ENCODE measurements around the gene TLL2. TPM values are rescaled to one million over a fixed set of nuclear protein-coding genes. Genes with fewer than 3 reads are reported as not detected.

TLL2 gene
- total and polyA plus RNA-seq, 3 experiments from 2014 or later = 0.09 TPM; not detected in 2

DNA sequence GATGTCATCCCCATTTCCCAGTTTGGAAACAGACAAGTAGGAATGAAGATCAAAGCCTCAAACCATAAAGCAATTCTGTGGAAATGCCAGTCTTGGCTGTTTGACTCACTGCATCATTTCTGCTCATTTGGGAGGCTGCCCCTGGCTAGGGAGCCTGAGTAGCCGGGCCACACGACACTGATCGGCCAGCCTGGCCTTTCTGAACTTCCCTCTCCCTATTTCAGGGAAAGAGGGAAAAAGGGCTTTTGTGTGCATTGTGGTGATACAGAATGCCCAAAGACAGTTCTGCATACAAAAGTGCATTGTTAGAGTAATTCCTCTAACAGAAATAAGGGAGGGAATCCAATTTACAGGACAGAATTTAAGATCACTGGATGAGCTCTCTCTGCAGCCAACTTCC lies 113.3 kb downstream of the TLL2 start:
- no peak for DNase-seq
- H3K4me3 ChIP-seq (ENCODE audit: low read length) = no peak overlapping the region
- no peak overlapping the region for H3K27ac ChIP-seq (ENCODE audit: low read depth, low read length)
- ChIA-PET CTCF (no interaction called here), POLR2A (no interaction called here)
- H3K27ac Mint-ChIP-seq = peak overlapping the region in 1 of 8 donors; percentile 30
- no peaks in the 10 kb centered on the region for H3K9me3 Mint-ChIP-seq
- no peaks in the 10 kb centered on the region for H3K4me1 ChIP-seq (ENCODE audit: insufficient read depth, low read length)
- H3K9me3 ChIP-seq (ENCODE audit: low read length) = no peaks in the 10 kb centered on the region
- peaks cover 5% of the 10 kb centered on the region for H3K27me3 ChIP-seq (ENCODE audit: insufficient read depth, low read length, poor library complexity, severe bottlenecking)
- peaks cover 8 to 53% of the 10 kb centered on the region in 2 donors for H3K27me3 Mint-ChIP-seq
- H3K4me1 Mint-ChIP-seq = peaks cover 3 to 6% (median 5%) of the 10 kb centered on the region in 3 donors
- H3K4me3 Mint-ChIP-seq = no peak overlapping the region
- no peaks in the 10 kb centered on the region for H3K36me3 Mint-ChIP-seq
- no peaks in the 10 kb centered on the region for H3K36me3 ChIP-seq (ENCODE audit: insufficient read depth, low read length)

- H3K4me1 Mint-ChIP-seq = peaks cover 3 to 6% (median 5%) of the 10 kb centered on the region in 3 donors
- H3K4me3 Mint-ChIP-seq = no peak overlapping the region
- Histone ChIP-seq H3K27me3 (ENCODE audit: insufficient read depth, low read length, poor library complexity, severe bottlenecking) (peaks cover 5% of the 10 kb centered on the region), H3K9me3 (ENCODE audit: low read length) (no peaks in the 10 kb centered on the region), H3K4me3 (ENCODE audit: low read length) (no peak overlapping the region), H3K27ac (ENCODE audit: low read depth, low read length) (no peak overlapping the region), H3K36me3 (ENCODE audit: insufficient read depth, low read length) (no peaks in the 10 kb centered on the region), H3K4me1 (ENCODE audit: insufficient read depth, low read length) (no peaks in the 10 kb centered on the region)
- CTCF ChIA-PET = no interaction called here
- POLR2A ChIA-PET = no interaction called here
- no peaks in the 10 kb centered on the region for H3K9me3 Mint-ChIP-seq
- no peak for DNase-seq
- peaks cover 2 to 51% of the 10 kb centered on the region in 2 donors for H3K27me3 Mint-ChIP-seq
- no peaks in the 10 kb centered on the region for H3K36me3 Mint-ChIP-seq
- H3K27ac Mint-ChIP-seq = no peak overlapping the region
Observed at GRCh38 chr10:96397902-96398301, 115.8 kb downstream of the TLL2 start.

DNA sequence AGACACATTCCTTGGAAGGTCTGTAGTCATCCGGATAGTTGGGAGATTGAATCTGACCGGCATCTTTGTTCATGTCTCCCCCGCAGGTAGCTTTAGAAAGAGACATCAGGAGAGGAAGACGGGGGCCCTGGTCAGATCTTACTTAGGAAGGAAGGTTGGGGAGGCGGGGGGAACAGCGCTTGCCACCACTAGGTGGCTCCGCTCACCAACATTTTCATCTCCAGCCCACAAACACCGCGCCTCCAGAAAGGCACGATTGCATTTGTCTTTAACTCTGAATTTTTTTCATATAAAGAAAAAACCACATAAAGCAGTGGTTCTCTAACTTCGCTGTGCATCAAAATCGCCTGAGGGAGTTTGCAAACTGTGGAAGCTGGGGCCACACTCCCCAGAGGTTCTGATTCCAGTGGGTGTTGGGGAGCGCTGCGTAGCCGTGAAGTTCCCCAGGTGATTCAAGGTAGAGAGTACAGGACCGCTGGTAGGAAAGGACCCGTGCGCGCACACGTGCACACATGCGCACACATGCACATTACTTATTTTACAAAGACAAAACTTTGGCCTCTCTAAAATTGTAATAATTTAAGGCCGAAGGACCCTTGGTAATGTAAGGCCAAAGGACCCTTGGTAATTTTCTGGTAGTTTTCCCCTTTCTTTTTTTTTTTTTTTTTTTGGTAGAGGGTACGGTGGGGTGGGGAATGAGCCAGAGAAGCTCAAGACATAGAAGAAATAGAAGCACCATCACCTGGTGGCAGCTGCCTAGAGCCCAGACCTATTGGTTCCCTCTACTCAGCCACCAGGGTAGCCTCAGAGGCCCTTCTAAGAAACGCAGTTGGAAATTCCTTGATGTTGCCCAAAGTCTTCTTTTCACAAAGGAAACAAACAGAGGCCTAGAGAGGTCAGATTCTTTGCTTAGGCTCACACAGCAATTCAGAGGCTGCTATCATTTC lies 117.5 kb downstream of the TLL2 start:
- Mint-ChIP-seq H3K4me1 (peaks cover 3 to 6% (median 5%) of the 10 kb centered on the region in 3 donors), H3K27me3 (peaks cover 2 to 44% of the 10 kb centered on the region in 2 donors), H3K4me3 (peak overlapping the region in 4 of 7 donors; percentile 33 to 47 (median 42)), H3K9me3 (no peaks in the 10 kb centered on the region), H3K27ac (no peak overlapping the region), H3K36me3 (no peaks in the 10 kb centered on the region)
- Histone ChIP-seq H3K4me1 (ENCODE audit: insufficient read depth, low read length) (no peaks in the 10 kb centered on the region), H3K4me3 (ENCODE audit: low read length) (no peak overlapping the region), H3K27me3 (ENCODE audit: insufficient read depth, low read length, poor library complexity, severe bottlenecking) (peaks cover 5% of the 10 kb centered on the region), H3K27ac (ENCODE audit: low read depth, low read length) (no peak overlapping the region), H3K36me3 (ENCODE audit: insufficient read depth, low read length) (no peaks in the 10 kb centered on the region), H3K9me3 (ENCODE audit: low read length) (no peaks in the 10 kb centered on the region)
- ChIA-PET CTCF (interaction anchor here (0.9 to 1.9 kb wide), 7 partner anchors 8 to 629 kb away, joined by 3 to 8 read pairs (median 3); no protein-coding TSS in a partner anchor), POLR2A (no interaction called here)
- DNase-seq = peak; percentile 25 to 63 (median 35)

- Histone ChIP-seq H3K27ac (ENCODE audit: low read depth, low read length) (no peak overlapping the region), H3K4me3 (ENCODE audit: low read length) (no peak overlapping the region), H3K27me3 (ENCODE audit: insufficient read depth, low read length, poor library complexity, severe bottlenecking) (no peaks in the 10 kb centered on the region), H3K9me3 (ENCODE audit: low read length) (no peaks in the 10 kb centered on the region), H3K36me3 (ENCODE audit: insufficient read depth, low read length) (no peaks in the 10 kb centered on the region), H3K4me1 (ENCODE audit: insufficient read depth, low read length) (no peaks in the 10 kb centered on the region)
- Mint-ChIP-seq H3K4me1 (no peaks in the 10 kb centered on the region), H3K9me3 (no peaks in the 10 kb centered on the region), H3K27me3 (peaks cover 7 to 32% of the 10 kb centered on the region in 2 donors), H3K4me3 (no peak overlapping the region), H3K36me3 (no peaks in the 10 kb centered on the region), H3K27ac (no peak overlapping the region)
- ChIA-PET POLR2A (no interaction called here), CTCF (no interaction called here)
- no peak for DNase-seq
Observed at GRCh38 chr10:96390460-96390864, 123.3 kb downstream of the TLL2 start.

- Mint-ChIP-seq H3K27ac (no peak overlapping the region), H3K4me1 (no peaks in the 10 kb centered on the region), H3K36me3 (no peaks in the 10 kb centered on the region), H3K4me3 (no peak overlapping the region), H3K9me3 (no peaks in the 10 kb centered on the region), H3K27me3 (peaks cover 7 to 35% of the 10 kb centered on the region in 2 donors)
- Histone ChIP-seq H3K4me3 (ENCODE audit: low read length) (no peak overlapping the region), H3K36me3 (ENCODE audit: insufficient read depth, low read length) (no peaks in the 10 kb centered on the region), H3K9me3 (ENCODE audit: low read length) (no peaks in the 10 kb centered on the region), H3K4me1 (ENCODE audit: insufficient read depth, low read length) (no peaks in the 10 kb centered on the region), H3K27me3 (ENCODE audit: insufficient read depth, low read length, poor library complexity, severe bottlenecking) (no peaks in the 10 kb centered on the region), H3K27ac (ENCODE audit: low read depth, low read length) (no peak overlapping the region)
- CTCF ChIA-PET = no interaction called here
- POLR2A ChIA-PET = no interaction called here
- no peak for DNase-seq
Observed at GRCh38 chr10:96389785-96390184, 123.9 kb downstream of the TLL2 start.

DNA sequence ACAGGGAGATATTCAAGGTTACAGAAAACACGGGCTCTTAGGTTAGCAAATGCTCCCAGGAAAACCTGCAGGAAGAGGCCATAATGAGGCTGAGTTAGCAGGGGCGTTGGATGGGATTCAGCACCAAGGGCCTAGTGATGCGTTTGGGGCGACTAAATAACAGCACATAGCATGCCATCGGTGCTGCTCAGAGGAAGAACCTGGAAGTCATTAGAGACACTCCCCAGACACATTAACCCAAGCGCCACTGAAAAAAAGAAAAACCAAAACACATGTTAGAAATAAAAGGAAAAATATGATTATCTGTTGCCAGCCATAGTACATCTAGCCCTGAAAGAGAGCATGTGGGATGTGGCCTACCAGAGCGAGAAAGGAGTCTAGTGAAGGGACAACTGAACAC lies 126.1 kb downstream of the TLL2 start:
- Histone ChIP-seq H3K27me3 (ENCODE audit: insufficient read depth, low read length, poor library complexity, severe bottlenecking) (no peaks in the 10 kb centered on the region), H3K9me3 (ENCODE audit: low read length) (no peaks in the 10 kb centered on the region), H3K4me1 (ENCODE audit: insufficient read depth, low read length) (no peaks in the 10 kb centered on the region), H3K27ac (ENCODE audit: low read depth, low read length) (no peak overlapping the region), H3K4me3 (ENCODE audit: low read length) (no peak overlapping the region), H3K36me3 (ENCODE audit: insufficient read depth, low read length) (no peaks in the 10 kb centered on the region)
- no peak for DNase-seq
- no peak overlapping the region for H3K4me3 Mint-ChIP-seq
- CTCF ChIA-PET = interaction anchor here (3.1 kb wide), 1 partner anchor 13 kb away, joined by 14 read pairs; no protein-coding TSS in a partner anchor
- no peaks in the 10 kb centered on the region for H3K4me1 Mint-ChIP-seq
- H3K36me3 Mint-ChIP-seq = no peaks in the 10 kb centered on the region
- no peaks in the 10 kb centered on the region for H3K9me3 Mint-ChIP-seq
- peaks cover 12 to 41% of the 10 kb centered on the region in 2 donors for H3K27me3 Mint-ChIP-seq
- H3K27ac Mint-ChIP-seq = peak overlapping the region in 1 of 8 donors; percentile 5
- POLR2A ChIA-PET = no interaction called here

DNA sequence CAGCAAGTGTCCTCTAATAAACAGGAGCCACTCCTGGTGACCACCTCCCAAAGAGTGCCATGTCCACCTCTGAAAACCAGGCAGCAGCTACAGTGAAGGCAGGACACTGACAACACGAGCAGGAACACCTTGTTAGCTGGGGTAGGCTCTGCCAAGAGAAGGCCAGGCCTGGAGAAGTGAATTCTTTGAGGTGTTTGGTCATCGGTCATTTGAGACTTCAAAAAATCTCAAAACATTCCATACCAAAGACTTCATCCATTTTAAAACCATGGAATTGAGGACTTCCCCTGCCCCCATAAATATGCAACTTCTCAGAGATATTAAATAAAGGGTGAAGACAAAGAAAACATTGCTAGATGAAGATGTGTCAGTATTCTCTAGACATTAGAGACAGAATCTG lies 126.6 kb downstream of the TLL2 start:
- POLR2A ChIA-PET = no interaction called here

DNA sequence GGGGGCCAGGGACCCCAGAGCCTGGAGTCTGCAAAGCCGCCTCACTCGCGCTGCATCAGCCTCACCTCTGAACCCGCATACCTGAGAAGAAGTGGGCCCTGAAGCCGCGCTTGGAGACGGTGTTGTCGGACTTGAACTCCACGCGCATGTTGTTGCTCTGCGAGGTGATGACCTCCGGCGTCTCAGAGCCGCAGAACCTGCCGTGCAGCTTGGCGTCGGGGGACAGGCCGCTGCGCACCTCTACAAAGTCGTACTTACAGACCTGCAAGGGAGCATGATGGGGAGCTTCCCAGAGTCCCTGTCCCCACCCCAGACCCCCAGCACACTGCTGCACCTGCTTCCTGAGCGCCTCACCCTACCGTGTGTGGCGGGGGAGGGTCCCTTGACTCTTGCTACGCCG lies 129.2 kb downstream of the TLL2 start:
- POLR2A ChIA-PET = no interaction called here
- Mint-ChIP-seq H3K4me3 (no peak overlapping the region), H3K27me3 (peaks cover 9 to 55% of the 10 kb centered on the region in 2 donors), H3K9me3 (no peaks in the 10 kb centered on the region), H3K36me3 (no peaks in the 10 kb centered on the region), H3K27ac (no peak overlapping the region), H3K4me1 (no peaks in the 10 kb centered on the region)
- Histone ChIP-seq H3K27ac (ENCODE audit: low read depth, low read length) (no peak overlapping the region), H3K4me1 (ENCODE audit: insufficient read depth, low read length) (no peaks in the 10 kb centered on the region), H3K9me3 (ENCODE audit: low read length) (no peaks in the 10 kb centered on the region), H3K36me3 (ENCODE audit: insufficient read depth, low read length) (no peaks in the 10 kb centered on the region), H3K4me3 (ENCODE audit: low read length) (no peak overlapping the region), H3K27me3 (ENCODE audit: insufficient read depth, low read length, poor library complexity, severe bottlenecking) (no peaks in the 10 kb centered on the region)
- CTCF ChIA-PET = interaction anchor here (3.1 kb wide), 1 partner anchor 9 kb away, joined by 14 read pairs; no protein-coding TSS in a partner anchor
- DNase-seq = no peak

More for the DNA sequence above, 126.6 kb downstream of the TLL2 start:
- Mint-ChIP-seq H3K36me3 (no peaks in the 10 kb centered on the region), H3K4me3 (no peak overlapping the region), H3K27ac (no peak overlapping the region), H3K9me3 (no peaks in the 10 kb centered on the region), H3K27me3 (peaks cover 12 to 43% of the 10 kb centered on the region in 2 donors), H3K4me1 (no peaks in the 10 kb centered on the region)
- Histone ChIP-seq H3K4me1 (ENCODE audit: insufficient read depth, low read length) (no peaks in the 10 kb centered on the region), H3K27me3 (ENCODE audit: insufficient read depth, low read length, poor library complexity, severe bottlenecking) (no peaks in the 10 kb centered on the region), H3K36me3 (ENCODE audit: insufficient read depth, low read length) (no peaks in the 10 kb centered on the region), H3K4me3 (ENCODE audit: low read length) (no peak overlapping the region), H3K27ac (ENCODE audit: low read depth, low read length) (no peak overlapping the region), H3K9me3 (ENCODE audit: low read length) (no peaks in the 10 kb centered on the region)
- CTCF ChIA-PET = interaction anchor here (3.1 kb wide), 1 partner anchor 12 kb away, joined by 14 read pairs; no protein-coding TSS in a partner anchor
- DNase-seq = no peak

Data from CD8-positive, alpha-beta memory T cell (primary cell).